OCI-LY1 (cell line): Measurements from ENCODE around the gene SP7.

Experiments used
- EZH2 ChIP-seq: fragments of 200-600 bp; sonication (generic), shearing (Covaris generic); IDR thresholded peaks from 2 replicates; pipeline ENCODE4 v1.8.0; 2017; ENCODE audit warnings: borderline replicate concordance, mixed run types, mild to moderate bottlenecking, antibody characterized with exemption, low read length, moderate library complexity, mixed read lengths
- TF ChIP-seq, protein P1 (sequence below): fragments of 200-600 bp; sonication (generic), shearing (Covaris generic); IDR thresholded peaks from 2 replicates; pipeline ENCODE4 v1.5.1; 2017; ENCODE audit warnings: mild to moderate bottlenecking, antibody characterized with exemption, low read length, moderate library complexity, mixed read lengths

DNA sequence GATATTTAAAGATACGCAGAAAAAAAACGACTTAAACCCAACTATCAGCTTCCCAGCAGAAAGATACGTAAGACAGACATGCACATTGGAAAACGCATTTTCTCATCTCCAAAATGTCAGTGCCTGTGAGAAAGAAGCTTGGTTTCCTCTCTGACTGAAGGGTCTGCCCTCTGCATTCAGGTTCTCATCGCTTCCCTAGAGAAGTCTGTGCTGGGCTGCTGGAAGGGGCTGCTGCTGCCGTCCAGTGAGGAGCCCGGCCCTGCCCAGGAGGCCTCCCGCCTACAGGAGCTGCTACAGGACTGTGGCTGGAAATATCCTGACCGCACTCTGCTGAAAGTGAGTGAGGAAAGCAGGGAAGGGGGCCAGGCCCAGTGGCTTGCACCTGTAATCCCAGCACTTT lies 45.5 kb downstream of the SP7 start:
- TF ChIP-seq EZH2: no peak
- TF ChIP-seq, protein P1, sequence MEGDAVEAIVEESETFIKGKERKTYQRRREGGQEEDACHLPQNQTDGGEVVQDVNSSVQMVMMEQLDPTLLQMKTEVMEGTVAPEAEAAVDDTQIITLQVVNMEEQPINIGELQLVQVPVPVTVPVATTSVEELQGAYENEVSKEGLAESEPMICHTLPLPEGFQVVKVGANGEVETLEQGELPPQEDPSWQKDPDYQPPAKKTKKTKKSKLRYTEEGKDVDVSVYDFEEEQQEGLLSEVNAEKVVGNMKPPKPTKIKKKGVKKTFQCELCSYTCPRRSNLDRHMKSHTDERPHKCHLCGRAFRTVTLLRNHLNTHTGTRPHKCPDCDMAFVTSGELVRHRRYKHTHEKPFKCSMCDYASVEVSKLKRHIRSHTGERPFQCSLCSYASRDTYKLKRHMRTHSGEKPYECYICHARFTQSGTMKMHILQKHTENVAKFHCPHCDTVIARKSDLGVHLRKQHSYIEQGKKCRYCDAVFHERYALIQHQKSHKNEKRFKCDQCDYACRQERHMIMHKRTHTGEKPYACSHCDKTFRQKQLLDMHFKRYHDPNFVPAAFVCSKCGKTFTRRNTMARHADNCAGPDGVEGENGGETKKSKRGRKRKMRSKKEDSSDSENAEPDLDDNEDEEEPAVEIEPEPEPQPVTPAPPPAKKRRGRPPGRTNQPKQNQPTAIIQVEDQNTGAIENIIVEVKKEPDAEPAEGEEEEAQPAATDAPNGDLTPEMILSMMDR: no peak
